Nephron progenitor cell (in vitro differentiated cells): ENCODE data around the gene HOOK1.
"Not testable (repeated sequence)": the region's sequence is repeated elsewhere in the genome, so short reads cannot be mapped to it uniquely, and the experiment has no call there.

Experiments used
- DNase-seq: peaks from one replicate; pipeline ENCODE4 v3.0.0; 2021
- H3K27ac Mint-ChIP-seq: 2 replicates; pipeline ENCODE4 v1.8.0; 2021; ENCODE audit warnings: mild to moderate bottlenecking, moderate library complexity, mixed read lengths
- H3K27me3 Mint-ChIP-seq: 2 replicates; pipeline ENCODE4 v1.8.0; 2021; ENCODE audit warnings: mild to moderate bottlenecking, low read depth, mixed read lengths; ENCODE audit not compliant: poor library complexity
- H3K36me3 Mint-ChIP-seq: 2 replicates; pipeline ENCODE4 v1.8.0; 2021; ENCODE audit warnings: low read depth, mixed read lengths
- H3K4me1 Mint-ChIP-seq: 2 replicates; pipeline ENCODE4 v1.8.0; 2021; ENCODE audit warnings: mixed read lengths
- H3K4me3 Mint-ChIP-seq: 2 replicates; pipeline ENCODE4 v1.8.0; 2021; ENCODE audit warnings: mild to moderate bottlenecking, moderate library complexity, mixed read lengths
- H3K9me3 Mint-ChIP-seq: 2 replicates; pipeline ENCODE4 v1.8.0; 2021; ENCODE audit warnings: mild to moderate bottlenecking, moderate library complexity, mixed read lengths
- TF ChIP-seq, protein P1 (sequence below): fragments of 200-600 bp; sonication (generic); IDR thresholded peaks from 2 replicates; pipeline ENCODE4 v1.5.0; 2021; ENCODE audit warnings: antibody characterized with exemption

Gene HOOK1

DNA sequence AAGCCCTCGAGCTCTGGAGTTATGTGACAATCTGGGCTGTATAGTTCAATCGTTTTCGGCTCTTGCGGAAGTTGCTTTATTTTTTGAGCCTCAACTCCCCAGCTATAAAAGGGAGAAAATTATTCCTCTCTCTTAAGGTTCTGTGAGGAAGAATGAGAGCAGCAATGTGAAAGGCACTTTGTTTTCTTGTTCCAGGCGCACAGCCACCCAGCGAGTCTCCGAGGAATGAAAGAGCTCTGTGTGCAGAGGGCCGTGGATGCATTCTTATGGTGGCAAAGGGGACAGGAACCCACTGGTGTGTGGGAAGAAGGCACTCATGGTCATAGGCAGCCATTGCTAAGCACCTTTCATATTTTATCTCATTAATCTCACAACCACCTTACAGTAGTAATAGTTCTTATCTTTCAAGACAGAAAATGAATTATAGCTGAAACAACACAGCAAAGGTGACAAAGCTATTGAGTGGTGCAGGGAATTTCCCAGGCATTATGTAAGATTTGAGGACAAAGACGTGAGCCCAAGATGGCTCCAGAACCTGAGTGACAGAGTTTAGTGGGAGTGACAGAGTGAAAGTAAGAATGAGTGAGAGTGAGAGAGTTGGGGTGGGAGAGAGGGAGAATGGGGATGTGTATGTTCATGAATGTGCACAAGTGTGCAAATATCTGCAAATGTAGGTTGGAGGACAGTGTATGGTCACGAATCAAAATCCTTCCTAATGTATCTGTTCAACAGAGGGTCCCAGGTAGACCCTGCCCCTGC lies 102.5 kb downstream of the HOOK1 start:
- no peak for DNase-seq

DNA sequence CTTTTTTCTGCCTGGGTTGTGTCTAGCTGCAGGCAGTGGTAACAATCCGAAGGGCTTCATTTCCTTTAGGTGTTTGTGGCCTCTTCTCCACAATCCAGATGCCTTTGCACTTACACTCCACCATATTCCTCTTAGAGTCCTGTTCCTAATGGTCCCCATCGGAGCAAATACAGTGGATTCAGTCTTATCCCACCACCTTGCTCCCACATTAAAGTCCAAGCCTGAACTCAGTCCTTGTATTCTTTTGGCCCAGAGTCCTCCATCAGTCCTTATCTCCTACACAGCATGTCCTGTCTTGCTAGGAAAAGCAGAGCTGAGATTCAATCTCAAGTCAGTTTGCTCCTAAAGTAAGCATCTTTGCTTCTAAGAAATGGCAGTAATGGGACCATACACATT lies 103.0 kb downstream of the HOOK1 start:
- H3K4me1 Mint-ChIP-seq, result no peaks in the 10 kb centered on the region
- H3K27me3 Mint-ChIP-seq, result peaks cover 34% of the 10 kb centered on the region
- H3K4me3 Mint-ChIP-seq, result no peak overlapping the region
- no peak for DNase-seq
- no peaks in the 10 kb centered on the region for H3K9me3 Mint-ChIP-seq
- H3K27ac Mint-ChIP-seq, result no peak overlapping the region
- TF ChIP-seq, protein P1, sequence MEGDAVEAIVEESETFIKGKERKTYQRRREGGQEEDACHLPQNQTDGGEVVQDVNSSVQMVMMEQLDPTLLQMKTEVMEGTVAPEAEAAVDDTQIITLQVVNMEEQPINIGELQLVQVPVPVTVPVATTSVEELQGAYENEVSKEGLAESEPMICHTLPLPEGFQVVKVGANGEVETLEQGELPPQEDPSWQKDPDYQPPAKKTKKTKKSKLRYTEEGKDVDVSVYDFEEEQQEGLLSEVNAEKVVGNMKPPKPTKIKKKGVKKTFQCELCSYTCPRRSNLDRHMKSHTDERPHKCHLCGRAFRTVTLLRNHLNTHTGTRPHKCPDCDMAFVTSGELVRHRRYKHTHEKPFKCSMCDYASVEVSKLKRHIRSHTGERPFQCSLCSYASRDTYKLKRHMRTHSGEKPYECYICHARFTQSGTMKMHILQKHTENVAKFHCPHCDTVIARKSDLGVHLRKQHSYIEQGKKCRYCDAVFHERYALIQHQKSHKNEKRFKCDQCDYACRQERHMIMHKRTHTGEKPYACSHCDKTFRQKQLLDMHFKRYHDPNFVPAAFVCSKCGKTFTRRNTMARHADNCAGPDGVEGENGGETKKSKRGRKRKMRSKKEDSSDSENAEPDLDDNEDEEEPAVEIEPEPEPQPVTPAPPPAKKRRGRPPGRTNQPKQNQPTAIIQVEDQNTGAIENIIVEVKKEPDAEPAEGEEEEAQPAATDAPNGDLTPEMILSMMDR, result no peak
- H3K36me3 Mint-ChIP-seq, result no peaks in the 10 kb centered on the region

More for the DNA sequence above, 102.5 kb downstream of the HOOK1 start:
- Mint-ChIP-seq H3K27me3 (peaks cover 34% of the 10 kb centered on the region), H3K4me3 (no peak overlapping the region), H3K4me1 (no peaks in the 10 kb centered on the region), H3K27ac (no peak overlapping the region), H3K36me3 (no peaks in the 10 kb centered on the region), H3K9me3 (no peaks in the 10 kb centered on the region)
- TF ChIP-seq, protein P1, result no peak

DNA sequence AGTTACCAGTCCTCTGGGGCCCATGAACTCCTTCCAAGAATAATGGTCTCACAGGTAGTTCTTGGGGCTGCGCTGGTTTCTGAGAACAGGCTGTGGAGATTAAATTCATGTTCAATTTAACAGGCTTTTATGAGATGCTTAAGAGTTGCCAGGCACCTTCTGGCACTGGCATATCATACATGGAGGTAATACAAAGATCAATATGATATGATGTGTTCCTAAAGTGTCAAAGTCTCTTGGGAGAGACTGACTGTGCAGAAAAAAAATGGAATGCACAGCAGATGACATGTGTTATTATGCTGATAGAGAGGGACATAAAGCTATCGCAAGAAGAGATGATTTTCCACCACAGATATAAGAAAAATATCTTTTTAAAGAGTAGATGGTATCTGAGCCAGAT lies 105.0 kb downstream of the HOOK1 start:
- Mint-ChIP-seq H3K27ac (no peak overlapping the region), H3K4me1 (no peaks in the 10 kb centered on the region), H3K4me3 (no peak overlapping the region), H3K9me3 (peaks cover 15% of the 10 kb centered on the region), H3K36me3 (no peaks in the 10 kb centered on the region), H3K27me3 (peaks cover 37% of the 10 kb centered on the region)
- no peak for DNase-seq
- TF ChIP-seq, protein P1, result no peak

DNA sequence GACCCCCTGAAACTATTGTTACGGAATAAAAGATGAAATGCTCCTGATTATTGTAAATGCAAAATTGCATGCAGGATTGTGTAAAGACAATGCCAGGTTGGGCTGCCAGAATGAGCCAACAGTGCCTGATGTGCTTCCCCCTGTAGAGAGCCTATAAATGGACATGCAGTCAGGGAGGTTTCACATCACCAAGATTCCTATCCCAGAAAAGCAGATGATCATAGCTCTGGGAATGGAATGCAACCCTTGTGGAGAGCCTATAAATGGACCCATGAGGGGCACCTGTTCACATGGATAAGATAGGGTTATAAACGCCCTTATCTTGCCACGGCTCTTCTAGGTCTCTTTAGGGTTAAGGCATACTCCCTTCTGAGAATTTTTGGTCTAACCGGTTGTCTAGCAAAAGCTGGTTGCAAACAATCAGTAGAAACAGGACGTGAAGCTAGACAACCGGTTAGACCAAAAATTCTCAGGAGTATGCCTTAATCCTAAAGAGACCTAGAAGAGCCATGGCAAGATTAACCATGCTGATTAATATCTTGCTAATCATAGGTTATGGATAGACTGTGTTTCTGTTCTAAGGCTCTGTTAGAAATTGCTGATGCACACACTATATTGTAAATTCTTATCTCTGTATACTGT lies 106.6 kb downstream of the HOOK1 start:
- not testable (repeated sequence) for H3K4me3 Mint-ChIP-seq, DNase-seq, H3K36me3 Mint-ChIP-seq, H3K4me1 Mint-ChIP-seq, H3K27ac Mint-ChIP-seq
- peaks cover 49% of the 10 kb centered on the region for H3K27me3 Mint-ChIP-seq
- peaks cover 27% of the 10 kb centered on the region for H3K9me3 Mint-ChIP-seq

DNA sequence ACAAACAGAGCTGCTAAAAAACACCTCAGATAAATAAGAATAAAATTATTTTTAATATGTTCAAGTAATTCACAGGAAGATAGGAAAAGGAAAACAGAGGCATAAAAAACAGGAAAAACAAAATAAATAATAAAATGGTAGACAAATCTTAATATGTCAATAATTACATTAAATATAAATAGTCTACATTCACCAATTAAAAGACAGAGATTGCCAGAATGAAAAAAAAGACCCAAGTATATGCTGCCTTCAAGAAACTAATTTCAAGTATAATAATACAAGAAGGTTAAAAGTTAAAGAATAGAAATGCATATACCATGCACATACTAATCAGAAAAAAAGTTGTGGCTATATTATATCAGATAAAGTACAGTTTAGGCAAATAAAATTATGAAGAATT lies 109.9 kb downstream of the HOOK1 start:
- Mint-ChIP-seq H3K27ac (no peak overlapping the region), H3K27me3 (peaks cover 73% of the 10 kb centered on the region), H3K36me3 (no peaks in the 10 kb centered on the region), H3K4me1 (no peaks in the 10 kb centered on the region), H3K9me3 (peaks cover 27% of the 10 kb centered on the region), H3K4me3 (no peak overlapping the region)
- no peak for DNase-seq
- TF ChIP-seq, protein P1, result no peak
